BLaER1 treated with 17β-estradiol and CSF1 and Interleukin-3, amounts not matched to agents 10 nM and 100 nM (cell line): ENCODE results near the gene IGLL5.

ENCODE experiments used
- H3K27ac ChIP-seq, 11 experiments: shearing (Covaris generic); formaldehyde crosslinking; 2 replicates each; pipeline ENCODE4 v1.8.1; 2022
- H3K27me3 ChIP-seq, 11 experiments: shearing (Covaris generic); formaldehyde crosslinking; 2 replicates each; pipeline ENCODE4 v1.8.1; 2022
- H3K36me3 ChIP-seq, 11 experiments: shearing (Covaris generic); formaldehyde crosslinking; 2 replicates each; pipeline ENCODE4 v1.8.1; 2022
- H3K4me1 ChIP-seq, 10 experiments: shearing (Covaris generic); formaldehyde crosslinking; 2 replicates each; pipeline ENCODE4 v1.8.1; 2022
- H3K4me2 ChIP-seq, 11 experiments: shearing (Covaris generic); formaldehyde crosslinking; 2 replicates each; pipeline ENCODE4 v1.8.1; 2022
- H3K4me3 ChIP-seq, 10 experiments: shearing (Covaris generic); formaldehyde crosslinking; 2 replicates each; pipeline ENCODE4 v1.8.1; 2022
- H3K9ac ChIP-seq, 11 experiments: shearing (Covaris generic); formaldehyde crosslinking; 2 replicates each; pipeline ENCODE4 v1.8.1; 2022
- H3K9me3 ChIP-seq, 11 experiments: shearing (Covaris generic); formaldehyde crosslinking; replicated peaks in 1 of 11; 2 replicates each; pipeline ENCODE4 v1.8.1; 2022
- H4K20me1 ChIP-seq, 11 experiments: shearing (Covaris generic); formaldehyde crosslinking; 2 replicates each; pipeline ENCODE4 v1.8.1; 2022
- Cebpa-rat ChIP-seq, 11 experiments: shearing (Covaris generic); IDR thresholded peaks; 2 replicates each; pipeline ENCODE4 v1.8.1; 2022

IGLL5 gene

DNA sequence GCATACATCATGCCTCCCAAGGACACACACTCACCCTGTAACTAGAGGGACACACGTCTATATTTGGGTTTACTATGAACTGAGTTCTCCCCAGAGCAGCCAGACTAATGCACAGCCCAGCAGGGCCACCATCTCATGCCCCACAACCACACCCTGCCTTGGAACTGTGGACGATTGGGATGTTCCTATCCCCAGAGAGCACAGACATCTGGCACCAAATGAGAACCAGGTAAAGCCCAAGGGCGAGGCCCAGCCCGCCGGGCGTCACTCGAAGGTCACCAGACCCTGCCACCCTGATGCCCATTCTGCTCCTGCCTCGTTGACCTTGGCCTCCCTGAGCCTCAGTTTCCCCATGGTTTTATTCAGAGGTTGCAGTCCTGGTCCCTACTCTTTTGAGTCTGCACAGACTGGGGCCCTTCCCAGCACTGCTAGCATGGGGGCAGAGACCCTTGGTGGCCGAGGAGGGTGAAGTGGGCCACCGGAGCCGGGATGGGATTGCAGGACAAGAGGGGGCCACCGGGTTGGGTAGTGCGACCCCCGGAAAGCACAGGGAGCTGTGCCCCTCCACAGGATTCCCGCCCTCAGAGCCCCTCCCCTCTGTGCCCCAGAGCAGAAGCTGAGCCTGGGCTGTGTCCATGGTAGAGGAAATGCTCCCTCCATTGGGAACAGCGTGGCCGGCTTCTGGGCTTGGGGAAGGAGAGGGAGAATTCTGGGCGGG, 56.8 kb downstream of the IGLL5 start:
- Histone ChIP-seq H3K4me3 (no peak overlapping the region), H3K36me3 (no peaks in the 10 kb centered on the region), H3K27me3 (no peaks in the 10 kb centered on the region), H4K20me1 (no peaks in the 10 kb centered on the region), H3K4me1 (peaks cover 60 to 90% (median 67%) of the 10 kb centered on the region in 10 experiments), H3K27ac (no peak overlapping the region; a peak in 1 of 22 replicates), H3K9me3 (no peaks in the 10 kb centered on the region), H3K9ac (no peak overlapping the region), H3K4me2 (peak overlapping the region in 9 of 11 experiments; percentile 76 to 99 (median 91); a peak in 14 of 22 replicates)
- TF ChIP-seq Cebpa-rat (IDR thresholded peaks at IDR 0.05): no peak

GRCh38 chr22:22945195-22945594, 57.6 kb downstream of the IGLL5 start:
- peak overlapping the region in 5 of 11 experiments; percentile 76 to 99 (median 94); a peak in 4 of 22 replicates for H3K4me2 ChIP-seq
- H3K4me1 ChIP-seq: peaks cover 52 to 82% (median 59%) of the 10 kb centered on the region in 10 experiments
- no peak overlapping the region for H3K27ac ChIP-seq
- no peaks in the 10 kb centered on the region for H3K9me3 ChIP-seq
- H3K36me3 ChIP-seq: no peaks in the 10 kb centered on the region
- H3K9ac ChIP-seq: peak overlapping the region in 1 of 11 experiments; percentile 21; a peak in 1 of 22 replicates
- no peak for TF ChIP-seq Cebpa-rat (IDR thresholded peaks at IDR 0.05)
- H3K4me3 ChIP-seq: no peak overlapping the region
- no peaks in the 10 kb centered on the region for H3K27me3 ChIP-seq
- H4K20me1 ChIP-seq: no peaks in the 10 kb centered on the region
